ENCODE measurements around the gene HPGD.
"Not testable (repeated sequence)": the region's sequence is repeated elsewhere in the genome, so short reads cannot be mapped to it uniquely, and the experiment has no call there.

HPGD gene

GRCh38 chr4:174524242-174524641 is 2.0 kb upstream of the HPGD start:
- no peak for DNase-seq

GRCh38 chr4:174523025-174523693 is 871 bp upstream of the HPGD start:
- no peak for DNase-seq

- DNase-seq: no peak
Observed at GRCh38 chr4:174521800-174522182, 497 bp downstream of the HPGD start.

- no peak for DNase-seq
Observed at GRCh38 chr4:174520660-174521059, 1.6 kb downstream of the HPGD start.

GRCh38 chr4:174517502-174518445 is 4.5 kb downstream of the HPGD start:
- DNase-seq: no peak

GRCh38 chr4:174516794-174517193 is 5.5 kb downstream of the HPGD start:
- no peak for DNase-seq

- no peak for DNase-seq
Observed at GRCh38 chr4:174516345-174516744, 5.9 kb downstream of the HPGD start.

GRCh38 chr4:174512745-174513144 is 9.5 kb downstream of the HPGD start:
- no peak for DNase-seq

- DNase-seq: no peak
Observed at GRCh38 chr4:174505892-174506291, 16.4 kb downstream of the HPGD start.

GRCh38 chr4:174505007-174505406 is 17.3 kb downstream of the HPGD start:
- DNase-seq: no peak

GRCh38 chr4:174503079-174503715 is 19.1 kb downstream of the HPGD start:
- DNase-seq: no peak

- no peak for DNase-seq
Observed at GRCh38 chr4:174496631-174497432, 25.5 kb downstream of the HPGD start.

- DNase-seq: no peak
Observed at GRCh38 chr4:174495626-174496025, 26.7 kb downstream of the HPGD start.

GRCh38 chr4:174494726-174495125 is 27.6 kb downstream of the HPGD start:
- no peak for DNase-seq

- DNase-seq: no peak
Observed at GRCh38 chr4:174494146-174494545, 28.1 kb downstream of the HPGD start.

- DNase-seq: no peak
Observed at GRCh38 chr4:174490451-174490961, 31.8 kb downstream of the HPGD start.

GRCh38 chr4:174488368-174488767 is 33.9 kb downstream of the HPGD start:
- DNase-seq: not testable (repeated sequence)

GRCh38 chr4:174485025-174485424 is 37.3 kb downstream of the HPGD start:
- DNase-seq: no peak

- DNase-seq: no peak
Observed at GRCh38 chr4:174483792-174484191, 38.5 kb downstream of the HPGD start.

- no peak for DNase-seq
Observed at GRCh38 chr4:174479140-174479539, 43.1 kb downstream of the HPGD start.

GRCh38 chr4:174475528-174475927 is 46.8 kb downstream of the HPGD start:
- no peak for DNase-seq

GRCh38 chr4:174474457-174475075 is 47.7 kb downstream of the HPGD start:
- DNase-seq: no peak
